ENCODE results near the gene GALNS. TPM values are rescaled to one million over a fixed set of nuclear protein-coding genes. Genes with fewer than 3 reads are reported as not detected.

Gene GALNS
- total and polyA plus RNA-seq, 2 of the 8 experiments (the other 6 are each of a cell fraction or from before 2014, with no cell fraction given) = 8.9 to 17.8 TPM

- TF ChIP-seq CHD7 (IDR thresholded peaks at IDR 0.05; ENCODE audit: insufficient replicate concordance, low read length) = no peak
- TF ChIP-seq MAX (IDR thresholded peaks at IDR 0.05) = no peak
- no peak for TF ChIP-seq POLR2A (IDR thresholded peaks at IDR 0.05; ENCODE audit: control extremely low read depth in 1 of 2, low read depth in 2 of 2, low read length in 2 of 2)
- no peak for TF ChIP-seq TAF7 (optimal IDR thresholded peaks at IDR 0.05; ENCODE audit: borderline replicate concordance, low read depth, low read length)
- TF ChIP-seq POLR2AphosphoS5 (IDR thresholded peaks at IDR 0.05; ENCODE audit: low read depth, low read length) = no peak
- no peak for TF ChIP-seq BACH1 (IDR thresholded peaks at IDR 0.05; ENCODE audit: low read length)
- no peak for TF ChIP-seq BCL11A (IDR thresholded peaks at IDR 0.05; ENCODE audit: low read depth in 2 of 2, low read length in 2 of 2)
Observed at GRCh38 chr16:88828711-88829110, 28.0 kb downstream of the GALNS start (continued).
